ENCODE data around the gene CLSTN2.

- TF ChIP-seq POLR2A (IDR thresholded peaks at IDR 0.05) (no peak), CTCF (IDR thresholded peaks at IDR 0.05) (no peak)
These were observed 193.2 kb downstream of the CLSTN2 start for GRCh38 chr3:140128217-140128616.
